Smooth muscle cell (in vitro differentiated cells): ENCODE data around the gene RPS6KA2. TPM values are rescaled to one million over a fixed set of nuclear protein-coding genes. Genes with fewer than 3 reads are reported as not detected.

ENCODE experiments used
- DNase-seq: peaks from one replicate; lab custom pipeline; 2025; ENCODE audit not compliant: unreplicated experiment; lab: John Stamatoyannopoulos, UW
- H2AFZ ChIP-seq: fragments of 200-600 bp; sonication (generic); 2 replicates; pipeline ENCODE4 v1.6.0; 2016; ENCODE audit warnings: antibody characterized with exemption, low read depth, mild to moderate bottlenecking
- H3F3A ChIP-seq: fragments of 200-600 bp; sonication (generic); 2 replicates; pipeline ENCODE4 v1.6.0; 2017; ENCODE audit warnings: antibody characterized with exemption, low read depth
- H3K27ac ChIP-seq: fragments of 200-600 bp; sonication (generic); 2 replicates; pipeline ENCODE4 v1.5.1; 2016; ENCODE audit warnings: low read depth, mild to moderate bottlenecking
- H3K27me3 ChIP-seq: fragments of 200-600 bp; sonication (generic); 2 replicates; pipeline ENCODE4 v1.6.1; 2016; ENCODE audit warnings: low read depth, mild to moderate bottlenecking
- H3K36me3 ChIP-seq: fragments of 200-600 bp; sonication (generic); 2 replicates; pipeline ENCODE4 v1.5.1; 2016; ENCODE audit warnings: low read depth
- H3K4me1 ChIP-seq: fragments of 200-600 bp; sonication (generic); 2 replicates; pipeline ENCODE4 v1.5.1; 2016; ENCODE audit warnings: low read depth
- H3K4me2 ChIP-seq: fragments of 200-600 bp; sonication (generic); 2 replicates; pipeline ENCODE4 v1.6.0; 2016; ENCODE audit warnings: mild to moderate bottlenecking
- H3K4me3 ChIP-seq: fragments of 200-600 bp; sonication (generic); 2 replicates; pipeline ENCODE4 v1.5.1; 2016; ENCODE audit warnings: mild to moderate bottlenecking
- H3K79me2 ChIP-seq: fragments of 200-600 bp; sonication (generic); 2 replicates; pipeline ENCODE4 v1.6.0; 2016; ENCODE audit warnings: low read depth, mild to moderate bottlenecking
- H3K9ac ChIP-seq: fragments of 200-600 bp; sonication (generic); 2 replicates; pipeline ENCODE4 v1.6.0; 2016; ENCODE audit warnings: low read depth
- H3K9me3 ChIP-seq: fragments of 200-600 bp; sonication (generic); replicated peaks from 2 replicates; pipeline ENCODE4 v1.5.1; 2016; ENCODE audit warnings: low read depth
- H4K20me1 ChIP-seq: fragments of 200-600 bp; sonication (generic); 2 replicates; pipeline ENCODE4 v1.6.0; 2016; ENCODE audit warnings: low read depth
- CTCF ChIP-seq: fragments of 200-600 bp; sonication (generic); IDR thresholded peaks from 2 replicates; pipeline ENCODE4 v1.5.1; 2017; ENCODE audit warnings: borderline replicate concordance, mild to moderate bottlenecking, antibody characterized with exemption; ENCODE audit not compliant: insufficient read depth, poor library complexity, severe bottlenecking
- WGBS: methylation state at CpG from one replicate; pipeline ENCODE4 v1.1.7; 2016; ENCODE audit warnings: low lambda C conversion rate; 5-methylcytosine and 5-hydroxymethylcytosine counted together
- polyA plus RNA-seq: library from polyadenylated mRNA; unstranded; fragments of >200 nt; fragmentation: Nextera tagmentation; extraction: Ambion mirVana; gene quantifications from 2 replicates; pipeline ENCODE4 v1.2.1, GENCODE V29; 2016
- total RNA-seq: library from RNA; depleted of rRNA; stranded (reverse); fragments of >200 nt; gene quantifications from 2 replicates; pipeline ENCODE4 v1.2.3, GENCODE V29; 2014

RPS6KA2 gene
- total and polyA plus RNA-seq, 2 experiments from 2014 or later, result 7.8 to 10.4 TPM

- Histone ChIP-seq H3K79me2 (no peaks in the 10 kb centered on the region), H3K36me3 (no peaks in the 10 kb centered on the region), H3K4me3 (no peak overlapping the region), H3K27me3 (no peaks in the 10 kb centered on the region), H4K20me1 (peaks cover 5% of the 10 kb centered on the region), H3K4me1 (no peaks in the 10 kb centered on the region), H3K4me2 (no peak overlapping the region), H3F3A (no peaks in the 10 kb centered on the region), H2AFZ (no peak overlapping the region), H3K9me3 (no peaks in the 10 kb centered on the region), H3K27ac (no peak overlapping the region), H3K9ac (no peak overlapping the region)
- DNase-seq, result no peak
- 95% methylated on average over 1 of the region's 1 CpG for WGBS
- TF ChIP-seq CTCF, result no peak
Measured at GRCh38 chr6:166559662-166560061, 67.4 kb downstream of the RPS6KA2 start.

- Histone ChIP-seq H3K36me3 (no peaks in the 10 kb centered on the region), H3K4me2 (no peak overlapping the region), H4K20me1 (peaks cover 2% of the 10 kb centered on the region), H3K27ac (no peak overlapping the region), H3K27me3 (no peaks in the 10 kb centered on the region), H3F3A (no peaks in the 10 kb centered on the region), H3K4me3 (no peak overlapping the region), H3K9ac (no peak overlapping the region), H2AFZ (no peak overlapping the region), H3K79me2 (no peaks in the 10 kb centered on the region), H3K9me3 (no peaks in the 10 kb centered on the region), H3K4me1 (no peaks in the 10 kb centered on the region)
- WGBS, result 88% methylated on average over 5 of the region's 5 CpGs
- no peak for TF ChIP-seq CTCF
- no peak for DNase-seq
Measured at GRCh38 chr6:166559211-166559610, 67.8 kb downstream of the RPS6KA2 start.

- DNase-seq, result no peak
- Histone ChIP-seq H3K9ac (no peak overlapping the region), H2AFZ (no peak overlapping the region), H3K4me3 (no peak overlapping the region), H3K4me2 (no peak overlapping the region), H3F3A (no peaks in the 10 kb centered on the region), H3K9me3 (no peaks in the 10 kb centered on the region), H3K36me3 (no peaks in the 10 kb centered on the region), H3K27ac (no peak overlapping the region), H3K79me2 (no peaks in the 10 kb centered on the region), H3K27me3 (no peaks in the 10 kb centered on the region), H4K20me1 (peaks cover 6% of the 10 kb centered on the region), H3K4me1 (peaks cover 6% of the 10 kb centered on the region)
- no peak for TF ChIP-seq CTCF
- 82% methylated on average over 12 of the region's 12 CpGs for WGBS
Measured at GRCh38 chr6:166558156-166559005, 68.7 kb downstream of the RPS6KA2 start.
